T1000 (cell line): ENCODE data around the gene NEO1.
"Not testable (repeated sequence)": the region's sequence is repeated elsewhere in the genome, so short reads cannot be mapped to it uniquely, and the experiment has no call there.

ENCODE experiments used
- DNase-seq: peaks from one replicate; lab custom pipeline; 2025; ENCODE audit warnings: mixed read lengths; lab: John Stamatoyannopoulos, UW

Gene NEO1

DNA sequence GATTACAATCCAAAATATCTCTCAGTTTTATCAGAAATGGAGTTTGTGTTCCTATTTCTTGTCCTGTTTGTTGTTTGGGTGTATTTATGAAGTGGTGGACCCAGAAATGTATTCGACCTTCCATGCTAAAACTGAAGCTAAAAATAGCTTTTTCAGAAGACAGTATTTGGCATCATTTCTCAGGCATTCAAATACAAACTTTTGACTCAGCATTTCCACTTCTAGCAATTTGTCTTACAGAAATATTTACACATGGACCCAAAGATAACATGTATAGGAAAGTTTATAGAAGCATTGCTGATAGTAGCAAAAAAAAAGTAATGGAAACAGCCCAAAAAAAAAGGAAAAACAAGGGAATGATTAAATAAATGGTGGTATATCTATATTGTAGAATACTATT is 160.2 kb downstream of the NEO1 start:
- DNase-seq = no peak

DNA sequence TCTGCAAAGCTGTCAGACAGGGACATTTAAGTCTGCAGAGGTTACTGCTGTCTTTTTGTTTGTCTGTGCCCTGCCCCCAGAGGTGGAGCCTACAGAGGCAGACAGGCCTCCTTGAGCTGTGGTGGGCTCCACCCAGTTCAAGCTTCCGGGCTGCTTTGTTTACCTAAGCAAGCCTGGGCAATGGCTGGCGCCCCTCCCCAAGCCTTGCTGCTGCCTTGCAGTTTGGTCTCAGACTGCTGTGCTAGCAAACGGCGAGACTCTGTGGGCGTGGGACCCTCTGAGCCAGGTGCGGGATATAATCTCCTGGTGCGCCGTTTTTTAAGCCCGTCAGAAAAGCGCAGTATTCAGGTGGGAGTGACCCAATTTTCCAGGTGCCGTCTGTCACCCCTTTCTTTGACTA is 169.2 kb downstream of the NEO1 start:
- DNase-seq = not testable (repeated sequence)

DNA sequence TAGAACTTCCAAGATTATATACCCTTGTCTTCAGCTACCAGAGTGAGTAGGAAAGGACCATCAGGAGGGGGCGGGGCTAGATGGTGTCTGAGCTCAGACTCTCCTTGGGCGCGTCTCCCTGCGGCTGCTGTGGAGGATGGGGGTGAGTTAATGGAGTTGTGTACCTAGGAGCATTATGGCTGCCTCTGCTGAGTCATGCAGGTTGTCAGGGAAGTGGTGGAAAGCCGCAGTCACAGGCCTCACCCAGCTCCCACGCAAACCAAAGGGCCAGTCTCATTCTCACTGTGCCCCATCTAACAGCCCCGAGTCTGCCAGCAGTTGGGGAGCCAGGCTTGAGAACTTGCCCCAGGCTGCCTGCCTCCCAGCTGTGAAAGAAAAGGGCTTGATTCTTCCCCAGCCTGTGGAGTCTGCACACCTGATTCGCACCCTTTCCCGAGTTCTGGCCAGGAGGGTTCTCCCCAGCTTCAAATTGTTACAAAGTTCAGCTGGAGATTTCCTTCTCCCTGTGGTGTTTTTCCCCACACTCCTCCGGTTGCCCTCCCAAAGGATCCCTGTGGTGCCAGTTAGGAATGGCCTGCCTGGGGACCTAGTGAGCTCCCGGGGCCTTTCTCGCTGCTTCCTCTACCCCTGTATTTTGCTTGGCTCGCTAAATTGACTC is 173.2 kb downstream of the NEO1 start:
- no peak for DNase-seq

DNA sequence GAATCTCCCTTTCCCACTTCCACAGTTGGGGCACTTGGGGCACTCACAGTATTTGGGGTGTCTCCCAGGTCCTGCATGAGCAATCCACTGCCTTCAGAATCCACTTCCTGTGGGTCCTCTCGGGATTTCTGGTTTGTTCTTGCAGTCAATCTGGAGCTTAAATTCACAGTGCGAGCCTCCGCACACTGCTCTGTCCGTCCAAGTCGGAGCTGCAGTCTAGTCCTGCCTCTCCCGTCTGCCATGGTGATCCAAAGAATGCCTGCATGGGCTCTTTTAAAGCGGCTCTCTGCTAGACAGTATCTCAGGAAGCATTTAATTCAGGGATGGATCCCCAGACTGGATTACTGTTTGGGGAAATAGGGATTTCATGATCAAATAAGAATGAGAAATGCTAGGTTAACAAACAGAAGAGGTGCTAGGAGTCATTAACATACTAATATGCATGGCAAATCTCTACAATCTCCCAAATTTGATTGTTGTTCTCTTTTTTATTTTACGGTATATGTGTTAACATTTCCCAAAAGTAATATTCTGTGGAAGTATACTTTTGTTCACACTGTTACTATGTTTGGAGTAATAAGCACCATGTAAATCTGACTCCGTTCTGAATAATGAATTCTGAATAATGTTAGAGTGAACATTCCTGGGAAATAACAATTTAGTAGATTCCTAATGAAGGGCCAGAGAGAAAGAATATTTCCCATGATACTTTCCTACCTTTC is 174.0 kb downstream of the NEO1 start:
- no peak for DNase-seq

DNA sequence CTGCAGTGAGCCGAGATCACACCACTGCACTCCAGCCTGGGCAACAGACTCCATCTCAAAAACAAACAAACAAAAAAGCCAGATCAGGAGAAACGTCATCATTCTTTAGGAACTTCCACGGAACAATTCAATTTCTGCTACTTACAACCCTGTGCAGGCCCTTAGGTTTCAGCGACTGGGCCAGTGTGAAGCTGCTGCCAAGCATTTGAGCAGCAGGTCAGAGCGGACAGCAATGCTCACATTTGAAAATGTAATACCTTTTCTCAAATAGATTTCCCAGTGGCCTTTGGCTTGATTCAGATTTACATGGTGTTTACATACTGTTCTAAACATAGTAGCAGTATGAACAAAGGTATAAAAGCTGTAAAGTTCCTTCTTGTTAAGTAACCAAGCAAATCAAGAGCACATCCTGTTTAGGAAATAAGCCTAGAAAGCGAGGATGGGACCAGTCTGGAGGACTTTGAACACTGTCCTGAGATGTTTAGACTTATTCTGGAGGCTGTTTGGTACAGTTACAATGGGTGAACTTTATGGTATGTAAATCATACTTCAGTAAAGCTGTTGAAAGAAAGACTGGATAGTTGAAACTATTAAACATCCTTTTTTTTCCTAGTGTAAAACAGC is 175.3 kb downstream of the NEO1 start:
- no peak for DNase-seq

DNA sequence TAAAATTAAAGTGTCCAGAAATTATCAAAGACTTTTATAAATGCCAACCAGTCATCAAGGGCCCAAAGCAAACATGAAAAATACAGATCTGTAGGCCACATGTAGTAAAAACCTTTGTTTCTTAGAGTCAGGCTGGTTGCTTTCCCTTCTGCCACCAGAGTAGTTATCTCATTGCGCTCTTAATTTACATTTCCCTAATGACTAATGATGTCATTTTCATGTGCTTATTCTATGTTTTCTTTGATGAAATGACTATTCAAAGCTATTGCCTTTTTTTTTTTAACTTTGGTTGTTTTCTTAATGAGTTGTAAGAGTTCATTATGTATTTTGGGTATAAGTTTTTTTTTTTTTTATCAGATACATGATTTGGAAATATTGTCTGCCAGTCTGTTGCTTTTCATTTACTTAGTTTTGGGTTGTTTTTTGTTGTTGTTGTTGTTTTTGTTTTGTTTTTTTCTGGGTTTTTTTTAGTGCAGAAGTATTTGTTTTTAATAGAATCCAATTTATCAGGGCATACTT is 175.9 kb downstream of the NEO1 start:
- DNase-seq = no peak

DNA sequence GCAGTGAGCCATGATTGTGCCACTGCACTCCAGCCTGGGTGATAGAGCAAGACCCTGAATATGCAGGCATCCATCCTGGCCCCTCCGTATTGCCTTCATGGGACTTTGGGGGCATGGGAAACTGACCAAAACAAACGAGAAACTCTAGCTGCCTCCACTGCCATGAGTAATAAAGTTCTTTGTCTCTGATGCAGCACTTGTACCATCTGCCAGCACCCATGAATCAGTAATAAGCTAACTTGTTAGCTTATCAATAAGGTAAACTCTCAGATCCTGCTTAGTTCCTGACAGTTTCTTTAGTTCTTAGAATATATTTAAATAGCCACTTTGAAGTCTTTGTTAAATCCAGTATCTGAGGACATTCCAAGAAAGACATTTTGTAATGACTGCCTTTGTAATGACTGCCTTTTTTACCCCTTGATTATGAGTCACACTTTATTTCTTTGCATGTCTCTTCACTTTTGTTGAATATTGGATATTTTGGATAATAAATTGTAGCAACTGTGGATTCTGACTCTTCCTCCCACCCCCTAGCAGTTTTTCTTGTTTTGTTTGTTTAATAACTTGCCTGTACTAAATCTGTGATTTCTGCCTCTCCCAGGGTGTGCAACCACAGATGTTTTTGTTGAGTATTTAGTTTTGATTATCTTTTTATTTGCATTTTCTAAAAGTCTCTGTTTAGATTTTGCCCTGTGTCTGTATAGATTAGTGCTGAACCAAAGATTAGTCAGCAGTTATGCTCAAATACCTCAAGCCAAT is 179.6 kb downstream of the NEO1 start:
- no peak for DNase-seq

DNA sequence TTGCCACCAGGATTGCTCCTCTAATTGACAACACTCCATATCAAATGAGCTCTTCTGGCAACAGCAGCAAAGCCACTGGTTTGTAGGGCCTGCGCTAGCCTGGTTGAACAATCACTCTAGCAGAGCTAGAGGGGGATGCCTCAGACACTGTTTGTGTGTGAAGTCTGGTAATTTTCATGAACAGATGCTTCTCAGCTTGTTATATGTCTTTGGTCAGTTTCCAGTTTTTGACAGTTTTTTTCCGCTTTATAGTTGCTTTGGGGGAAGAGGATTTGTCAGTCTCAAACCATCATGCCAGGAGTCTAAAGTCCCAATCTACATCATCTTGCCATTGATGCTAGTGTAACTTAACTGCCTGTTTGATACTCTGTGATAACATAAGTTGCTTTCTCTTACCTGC is 180.5 kb downstream of the NEO1 start:
- no peak for DNase-seq

DNA sequence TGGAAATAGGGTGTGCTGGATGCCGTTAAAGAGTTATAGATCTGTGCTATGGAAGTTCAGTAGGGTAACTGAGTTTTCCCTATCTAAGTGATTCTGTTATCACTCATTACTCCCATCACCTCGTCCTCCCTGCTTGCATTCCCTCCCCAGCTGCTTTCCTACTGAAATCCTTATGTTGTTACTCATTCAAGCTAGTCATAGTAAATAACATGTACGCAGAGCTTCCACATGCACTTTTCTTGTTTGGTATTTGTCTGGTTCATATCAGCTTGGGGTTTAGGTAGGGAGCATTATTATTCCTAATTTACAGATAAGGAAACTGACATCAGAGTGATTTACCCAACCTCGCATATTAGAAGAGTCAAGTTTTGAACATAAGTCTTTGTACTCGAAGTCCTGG is 181.4 kb downstream of the NEO1 start:
- no peak for DNase-seq

DNA sequence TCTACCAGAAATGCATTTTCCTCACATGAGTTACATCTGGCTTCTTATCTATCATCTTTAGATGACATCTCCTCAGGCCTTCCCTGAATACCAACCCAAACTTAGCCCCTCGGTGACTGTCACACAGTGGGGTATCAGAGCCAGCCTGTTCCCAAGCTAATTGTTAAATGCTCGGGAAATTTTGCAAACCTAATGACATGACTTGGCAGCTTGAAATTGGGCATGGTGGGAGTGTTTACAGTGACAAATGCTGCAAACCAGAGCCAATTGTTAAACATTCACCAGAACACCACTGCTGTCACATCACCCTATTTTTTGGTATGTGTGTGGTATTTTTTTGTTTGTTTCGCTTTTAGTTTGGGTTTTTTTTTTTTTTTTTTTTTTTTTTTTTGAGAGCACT is 185.6 kb downstream of the NEO1 start:
- DNase-seq = no peak

DNA sequence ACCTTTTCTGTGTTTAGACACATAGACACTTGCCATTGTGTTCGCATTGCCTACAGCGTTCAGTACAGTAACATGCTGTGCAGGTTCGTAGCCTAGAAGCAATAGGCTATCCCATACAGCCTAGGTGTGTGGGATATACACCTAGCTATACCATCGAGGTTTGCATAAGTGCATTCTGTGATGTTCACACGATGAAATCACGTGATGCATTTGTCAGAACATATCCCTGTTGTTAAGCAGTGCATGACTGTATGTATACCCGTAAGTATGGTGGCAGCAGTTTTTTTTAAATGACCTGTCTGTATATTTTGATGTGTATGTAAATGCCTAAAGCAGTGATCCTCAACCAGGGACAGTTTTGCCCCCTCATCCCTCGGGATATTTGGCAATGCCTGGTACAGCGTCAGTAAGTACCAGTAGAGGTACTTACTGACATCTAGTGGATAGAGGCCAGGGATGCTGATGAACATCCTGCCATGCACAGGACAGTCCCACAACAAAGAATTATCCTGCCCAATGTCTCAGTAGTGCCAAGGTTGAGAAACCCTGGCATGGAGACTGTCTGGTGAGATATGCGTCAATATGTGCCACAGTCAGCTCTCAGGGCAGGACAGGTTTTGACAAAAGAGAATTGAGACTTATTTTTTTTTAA is 187.4 kb downstream of the NEO1 start:
- no peak for DNase-seq

DNA sequence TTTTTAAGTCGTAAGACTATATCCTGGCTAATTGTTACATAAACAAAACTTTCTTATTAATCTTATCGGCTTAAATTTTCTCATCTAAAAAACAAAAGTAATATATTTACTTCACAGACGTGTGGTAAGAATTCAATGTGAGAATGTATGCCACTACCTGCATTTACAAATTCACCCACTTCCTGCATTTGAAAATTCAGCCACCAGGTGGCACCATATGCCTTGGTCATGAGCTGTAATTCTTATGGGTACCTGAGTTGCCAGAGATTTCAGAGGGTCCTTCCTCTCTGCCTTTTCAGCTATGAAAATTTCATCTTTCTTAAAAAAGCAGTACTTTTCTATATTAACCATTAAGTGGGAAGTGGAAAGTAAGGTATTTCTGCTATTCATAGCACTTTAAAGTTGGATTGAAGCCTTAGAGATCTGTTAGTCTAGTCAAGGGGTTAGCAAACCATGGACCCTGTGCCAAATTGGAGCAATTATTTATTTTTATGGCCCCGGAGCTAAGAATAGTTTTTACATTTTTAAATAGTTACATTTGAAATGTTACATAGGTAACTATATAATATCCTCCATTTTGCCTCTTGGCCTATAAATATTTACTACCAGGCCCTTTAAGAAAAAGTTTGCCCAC is 188.7 kb downstream of the NEO1 start:
- DNase-seq = peak; percentile 47

DNA sequence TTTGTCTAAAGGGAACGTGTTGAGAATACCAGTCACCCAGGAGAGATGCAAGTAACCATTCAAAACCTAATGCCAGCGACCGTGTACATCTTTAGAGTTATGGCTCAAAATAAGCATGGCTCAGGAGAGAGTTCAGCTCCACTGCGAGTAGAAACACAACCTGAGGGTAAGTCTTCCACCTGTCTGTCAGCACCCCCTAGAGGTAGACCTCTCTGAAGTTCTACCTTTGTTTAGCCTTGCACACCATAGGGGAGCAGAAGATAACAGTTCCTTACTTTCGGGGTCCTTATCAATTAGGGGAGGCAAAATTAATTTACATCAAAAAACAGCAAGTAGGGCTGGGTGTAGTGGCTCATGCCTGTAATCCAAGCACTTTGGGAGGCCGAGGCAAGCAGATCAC is 192.1 kb downstream of the NEO1 start:
- no peak for DNase-seq

DNA sequence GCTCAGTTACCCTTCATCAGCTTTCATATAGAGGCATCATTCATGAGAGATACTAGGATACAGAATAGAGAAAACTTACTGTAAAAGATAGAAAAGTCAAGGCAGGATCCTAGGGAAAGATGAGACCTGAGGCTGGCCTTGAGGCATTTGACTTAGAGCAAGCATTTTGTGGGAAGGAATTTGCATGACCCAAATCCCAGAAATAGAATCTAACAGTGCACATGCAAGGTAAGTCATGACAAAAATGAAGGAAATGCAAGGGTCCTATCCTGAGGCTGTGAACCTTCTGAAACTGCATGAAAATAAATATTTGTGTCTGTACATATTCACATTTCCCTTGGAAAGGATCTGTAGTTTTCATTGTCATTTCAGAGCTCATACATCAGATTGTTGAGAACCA is 194.2 kb downstream of the NEO1 start:
- DNase-seq = no peak

DNA sequence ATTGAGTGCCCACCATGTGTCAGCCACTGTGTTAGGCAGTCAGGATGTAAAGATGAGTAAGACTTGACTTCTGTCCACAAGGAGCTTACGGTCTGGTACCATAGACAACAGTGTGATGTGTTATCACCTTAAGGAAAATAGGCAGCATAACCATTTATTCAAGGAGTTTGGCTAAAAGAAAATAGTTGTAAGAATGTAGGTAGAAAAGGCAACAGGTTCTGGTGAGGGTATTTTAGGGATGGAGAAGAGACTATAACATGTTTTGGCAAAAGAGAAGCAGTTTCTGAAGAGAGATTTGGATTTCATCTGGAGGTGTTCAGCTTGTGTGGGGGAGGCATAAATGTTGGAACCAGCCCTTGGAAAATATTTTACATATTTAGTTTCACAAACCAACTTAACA is 194.6 kb downstream of the NEO1 start:
- no peak for DNase-seq

DNA sequence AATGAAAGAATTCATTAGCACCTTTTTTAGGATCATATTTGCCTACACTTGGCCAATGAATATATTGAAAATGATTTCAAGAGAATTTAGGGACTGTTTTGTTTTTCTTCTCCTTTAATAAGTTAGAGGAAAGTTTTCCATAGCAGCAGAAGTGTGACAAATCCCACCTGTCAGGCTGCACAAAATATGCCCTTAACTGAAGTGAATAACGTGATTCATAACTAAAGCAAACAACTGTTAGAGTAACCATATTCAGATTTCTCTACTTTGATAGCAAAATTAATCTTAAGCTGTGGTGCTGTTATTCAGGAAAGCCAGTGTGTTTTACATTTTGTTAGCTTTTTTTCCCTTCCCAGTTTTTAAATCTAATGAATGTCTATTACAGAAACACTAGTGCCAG is 195.1 kb downstream of the NEO1 start:
- no peak for DNase-seq

DNA sequence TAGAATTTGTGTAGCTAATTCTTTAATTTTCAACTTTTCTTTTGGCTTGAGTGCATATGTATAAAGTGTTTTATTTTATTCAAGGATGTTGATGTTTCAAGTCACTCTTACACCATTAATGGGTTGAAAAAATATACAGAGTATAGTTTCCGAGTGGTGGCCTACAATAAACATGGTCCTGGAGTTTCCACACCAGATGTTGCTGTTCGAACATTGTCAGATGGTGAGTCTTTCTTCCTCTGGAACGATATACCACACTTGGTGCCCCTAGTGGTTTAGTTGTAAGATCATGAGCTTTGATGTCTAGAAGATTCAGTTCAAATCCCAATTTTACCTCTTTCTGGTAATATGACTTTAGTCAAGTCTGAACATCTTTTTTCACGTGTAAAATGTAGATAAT is 197.2 kb downstream of the NEO1 start:
- DNase-seq = no peak

DNA sequence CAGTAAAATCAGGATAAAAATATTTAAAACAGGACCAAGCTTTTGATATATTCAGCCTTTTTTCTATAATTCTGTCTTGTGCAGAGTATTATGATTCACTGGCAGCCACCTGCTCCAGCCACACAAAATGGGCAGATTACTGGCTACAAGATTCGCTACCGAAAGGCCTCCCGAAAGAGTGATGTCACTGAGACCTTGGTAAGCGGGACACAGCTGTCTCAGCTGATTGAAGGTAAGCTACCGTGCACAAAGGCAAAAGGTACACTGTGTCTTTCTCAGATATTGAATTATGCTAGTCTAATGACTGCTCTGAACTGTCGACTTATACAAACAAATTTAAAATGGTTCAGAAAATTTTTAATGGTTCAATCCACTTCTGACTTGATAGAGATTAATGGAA is 202.3 kb downstream of the NEO1 start:
- DNase-seq = no peak

DNA sequence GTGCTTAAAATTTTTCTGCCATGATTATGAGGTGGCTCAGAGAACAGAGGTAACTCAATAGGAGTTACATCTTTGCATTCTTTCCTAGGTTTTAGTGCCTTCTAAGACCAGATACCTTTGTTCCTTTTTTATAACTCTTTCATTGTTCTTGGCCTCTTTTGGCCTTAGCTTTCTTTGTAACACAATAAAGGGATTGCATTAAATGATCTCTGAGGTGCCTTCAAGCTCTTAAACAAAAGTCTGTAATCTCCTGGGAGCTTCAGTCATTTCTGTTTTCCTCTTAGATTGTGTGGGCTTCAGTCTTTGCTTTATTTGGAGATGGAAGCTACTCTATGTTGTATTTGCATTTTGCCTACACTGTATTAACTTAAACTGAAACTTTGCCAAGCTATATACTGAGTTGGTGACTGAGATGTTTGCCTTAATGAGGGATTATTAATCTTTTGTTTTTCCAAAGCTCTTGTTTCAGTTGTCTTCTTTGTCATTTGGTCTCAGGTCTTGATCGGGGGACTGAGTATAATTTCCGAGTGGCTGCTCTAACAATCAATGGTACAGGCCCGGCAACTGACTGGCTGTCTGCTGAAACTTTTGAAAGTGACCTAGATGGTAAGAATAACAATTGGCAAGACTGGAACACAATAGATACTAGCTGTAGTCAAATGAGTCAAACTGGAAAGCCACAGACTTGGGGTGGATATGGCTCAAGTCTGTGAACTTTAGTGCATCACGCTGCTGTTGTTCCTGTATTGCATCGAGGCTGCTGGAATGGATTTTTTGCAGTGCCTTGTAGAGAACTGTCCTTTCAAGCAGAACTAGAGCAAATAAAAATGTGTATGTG is 206.2 kb downstream of the NEO1 start:
- no peak for DNase-seq

DNA sequence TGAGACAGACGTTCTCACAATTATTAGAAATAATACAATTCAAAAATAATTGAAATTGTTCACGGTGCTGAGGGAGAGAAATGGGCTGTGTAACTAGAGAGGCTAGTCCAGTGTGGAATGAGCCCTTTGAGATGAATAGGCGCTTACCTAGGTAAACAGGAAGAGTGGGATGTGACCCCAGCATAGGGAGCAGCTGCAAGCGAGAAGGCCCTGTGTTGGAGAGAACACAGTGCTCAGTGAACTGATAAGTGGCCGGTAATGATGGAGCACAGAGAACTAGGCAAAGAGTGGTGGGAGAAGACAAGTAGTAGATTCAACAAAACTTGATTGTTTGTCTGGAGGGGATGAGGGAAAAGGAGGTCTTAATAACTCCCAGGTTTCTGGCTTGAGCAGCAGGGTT is 212.6 kb downstream of the NEO1 start:
- no peak for DNase-seq
